HG02885 (cell line): ENCODE measurements around the gene TMEM74B.
"Not testable (repeated sequence)": the region's sequence is repeated elsewhere in the genome, so short reads cannot be mapped to it uniquely, and the experiment has no call there.

Source experiments
- ATAC-seq: cut with Tn5 transposase; IDR thresholded peaks from one replicate; pipeline ENCODE4 v1.9.1; 2021; ENCODE audit warnings: mild to moderate bottlenecking; ENCODE audit not compliant: unreplicated experiment, poor library complexity

TMEM74B gene

GRCh38 chr20:1150968-1151367 lies 33.8 kb downstream of the TMEM74B start:
- no peak for ATAC-seq

- no peak for ATAC-seq
Observed at GRCh38 chr20:1150218-1150617, 34.6 kb downstream of the TMEM74B start.

- ATAC-seq: not testable (repeated sequence)
Observed at GRCh38 chr20:1149812-1150211, 35.0 kb downstream of the TMEM74B start.

DNA sequence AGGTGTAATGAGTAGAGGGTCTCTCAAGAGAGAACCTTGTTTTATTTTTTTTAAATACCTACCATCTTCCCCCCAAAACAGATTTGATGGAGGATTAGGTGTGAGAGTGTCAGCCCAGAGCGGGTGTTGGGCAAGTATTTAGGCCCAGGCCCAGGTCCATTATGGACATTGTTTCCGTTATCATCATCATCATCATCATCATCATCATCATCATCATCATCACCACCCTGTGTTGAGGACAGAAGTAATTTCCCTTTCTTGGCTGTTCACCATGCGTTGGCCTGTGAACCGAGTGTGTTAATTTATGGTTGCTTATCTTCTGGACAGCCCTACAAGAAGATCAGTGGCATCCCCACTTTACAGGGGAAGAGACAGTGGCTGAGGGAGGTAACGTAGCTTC lies 37.8 kb downstream of the TMEM74B start:
- ATAC-seq: no peak

DNA sequence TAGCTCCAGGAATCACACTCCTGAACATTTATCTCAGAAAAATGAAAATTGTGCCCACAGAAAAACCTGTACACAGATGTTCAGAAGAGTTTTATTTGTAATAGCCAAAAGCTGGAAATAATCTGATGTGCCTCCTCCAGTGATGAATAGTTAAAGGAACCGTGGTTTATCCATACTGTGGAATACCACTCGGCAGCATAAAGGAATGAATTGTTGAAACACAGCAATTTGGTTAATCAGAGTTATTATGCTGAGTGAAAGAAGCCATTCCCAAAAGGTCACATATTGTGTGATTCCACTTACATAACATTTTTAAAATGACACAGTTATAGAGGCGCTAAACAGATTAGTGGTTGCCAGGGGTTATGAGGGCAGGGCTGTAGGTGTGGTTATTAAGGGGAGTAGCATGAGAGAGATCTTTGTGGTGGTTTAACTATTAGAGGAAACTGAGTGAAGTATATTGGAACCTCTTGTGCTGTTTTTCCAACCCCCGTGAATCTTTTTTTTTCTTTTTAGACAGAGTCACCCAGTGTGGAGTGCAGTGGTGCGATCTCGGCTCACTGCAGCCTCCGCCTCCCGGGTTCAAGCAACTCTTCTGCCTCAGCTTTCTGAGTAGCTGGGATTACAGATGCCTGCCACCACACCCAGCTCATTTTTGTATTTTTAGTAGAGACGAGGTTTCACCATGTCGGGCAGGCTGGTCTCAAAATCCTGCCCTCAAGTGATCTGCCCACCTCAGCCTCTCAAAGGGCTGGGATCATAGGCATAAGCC lies 40.2 kb downstream of the TMEM74B start:
- ATAC-seq: no peak

GRCh38 chr20:1137236-1137635 lies 47.5 kb downstream of the TMEM74B start:
- ATAC-seq: no peak

- no peak for ATAC-seq
Observed at GRCh38 chr20:1134836-1135235, 49.9 kb downstream of the TMEM74B start.

- no peak for ATAC-seq
Observed at GRCh38 chr20:1134355-1134754, 50.4 kb downstream of the TMEM74B start.

DNA sequence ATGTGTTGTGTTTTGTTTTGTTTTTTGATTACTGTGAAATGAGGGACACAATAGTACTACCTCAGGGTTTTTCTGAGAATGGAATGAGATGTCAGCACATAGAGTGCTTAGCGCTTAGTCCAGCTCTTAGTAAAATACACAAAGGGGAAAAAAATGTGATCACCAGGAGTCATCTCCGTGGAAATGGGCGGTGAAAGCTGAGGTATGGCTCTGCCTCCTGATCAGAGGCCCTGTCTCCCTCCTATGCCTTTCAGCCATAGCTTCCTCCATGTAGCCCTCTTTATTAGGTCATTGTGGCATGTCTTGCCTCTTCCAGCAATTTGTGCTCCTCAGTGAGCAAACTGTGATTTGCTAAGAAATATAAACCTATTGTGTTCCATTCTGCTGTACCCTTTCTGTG lies 53.4 kb downstream of the TMEM74B start:
- no peak for ATAC-seq

DNA sequence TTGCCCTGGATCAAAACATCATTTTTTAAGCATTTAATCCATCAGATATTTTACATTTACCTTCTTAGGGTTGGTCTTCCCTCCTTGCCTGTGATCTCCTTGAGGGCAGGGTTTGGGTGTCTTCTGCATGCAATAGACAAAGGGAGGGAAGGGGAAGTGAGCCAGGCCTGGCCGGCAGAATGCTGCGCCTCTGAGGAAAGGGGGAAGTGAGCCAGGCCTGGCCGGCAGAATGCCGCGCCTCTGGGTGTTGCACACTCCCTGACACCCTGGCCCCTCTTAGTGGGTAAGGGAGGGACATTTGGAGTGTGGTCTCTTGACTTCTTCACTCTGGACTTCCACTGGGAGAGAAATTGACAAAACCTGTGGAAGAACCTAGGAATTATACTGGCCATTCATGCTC lies 53.9 kb downstream of the TMEM74B start:
- peak; percentile 71 for ATAC-seq
